ENCODE results near the gene CMC1.
A peak's percentile ranks its signal among the peaks of the same experiment; 100 is the strongest.

Gene CMC1

DNA sequence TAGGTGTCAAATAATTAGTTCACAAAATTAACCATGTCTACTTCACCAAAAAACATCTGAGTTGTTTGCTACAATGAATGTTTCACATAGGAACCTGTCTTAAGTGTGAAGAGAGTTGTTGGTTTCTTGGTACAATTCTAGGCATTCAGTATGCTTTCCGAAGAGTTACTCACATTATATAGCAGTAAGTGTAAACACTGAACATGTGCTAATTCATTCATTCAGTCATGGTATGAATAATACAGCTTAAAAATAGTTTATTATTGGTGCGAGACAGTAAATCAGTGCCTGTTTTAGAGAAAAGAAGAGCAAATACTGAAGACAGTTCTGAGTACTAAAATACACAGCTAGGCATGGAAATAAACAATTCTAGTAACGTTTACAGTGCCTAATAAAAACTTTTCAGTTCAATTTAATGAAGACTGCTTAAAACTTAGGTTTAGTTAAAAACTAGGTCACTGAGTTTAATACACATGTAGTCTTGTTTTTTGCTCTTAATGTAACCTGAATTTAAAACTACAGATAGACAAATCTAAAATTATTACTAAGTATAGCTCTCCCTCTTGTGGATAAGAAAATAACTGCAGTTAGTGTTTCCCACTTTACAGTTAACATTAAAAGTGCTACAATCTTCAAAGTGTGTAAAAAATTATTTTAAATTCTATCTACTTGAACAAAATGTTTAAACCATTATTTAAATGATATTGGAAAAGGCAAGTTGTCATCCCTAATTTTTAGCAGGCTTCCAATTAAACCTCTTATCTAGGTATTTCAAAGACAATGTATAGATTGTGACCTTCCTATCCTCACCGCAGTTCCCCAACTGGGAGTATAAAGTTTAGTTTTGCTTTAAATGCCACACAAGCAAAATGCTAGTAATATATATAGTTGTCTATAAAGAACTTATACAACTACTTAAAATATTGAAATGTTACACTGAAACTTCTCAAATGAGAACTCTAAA is 87.1 kb downstream of the CMC1 start:
- DNase-seq (ENCODE audit: low read depth): no peak
- peak; percentile 37 for TF ChIP-seq CTCF (IDR thresholded peaks at IDR 0.05; ENCODE audit: control insufficient read depth, insufficient read depth, low read depth, low read length, missing control alignments)
- H3K4me3 ChIP-seq (ENCODE audit: control insufficient read depth, low read depth, low read length): no peak overlapping the region

DNA sequence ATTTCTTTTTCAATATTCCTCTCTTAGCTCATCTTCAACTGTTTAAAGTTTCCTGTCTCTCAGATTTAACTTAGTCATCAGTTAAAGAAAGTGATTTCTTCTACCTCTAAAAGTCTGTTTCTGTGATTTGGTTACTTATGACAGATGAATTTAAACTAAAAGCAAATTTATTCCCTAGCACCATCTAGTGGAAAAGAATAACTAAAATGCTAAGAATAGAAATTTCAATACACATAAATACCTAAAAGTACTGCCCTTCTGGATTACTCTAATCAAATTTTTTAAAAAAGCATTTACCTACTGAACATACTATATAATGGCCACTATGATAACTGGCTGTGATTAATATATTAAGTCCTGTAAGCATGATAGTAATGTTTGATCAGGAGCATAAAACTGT is 93.1 kb downstream of the CMC1 start:
- no peak overlapping the region for H3K4me3 ChIP-seq (ENCODE audit: control insufficient read depth, low read depth, low read length)
- DNase-seq (ENCODE audit: low read depth): no peak
- TF ChIP-seq CTCF (IDR thresholded peaks at IDR 0.05; ENCODE audit: control insufficient read depth, insufficient read depth, low read depth, low read length, missing control alignments): no peak

GRCh38 chr3:28335246-28335645 is 93.8 kb downstream of the CMC1 start:
- no peak overlapping the region for H3K4me3 ChIP-seq (ENCODE audit: control insufficient read depth, low read depth, low read length)
- TF ChIP-seq CTCF (IDR thresholded peaks at IDR 0.05; ENCODE audit: control insufficient read depth, insufficient read depth, low read depth, low read length, missing control alignments): no peak
- no peak for DNase-seq (ENCODE audit: low read depth)

- no peak for TF ChIP-seq CTCF (IDR thresholded peaks at IDR 0.05; ENCODE audit: control insufficient read depth, insufficient read depth, low read depth, low read length, missing control alignments)
- no peak for DNase-seq (ENCODE audit: low read depth)
- H3K4me3 ChIP-seq (ENCODE audit: control insufficient read depth, low read depth, low read length): no peak overlapping the region
These were observed 95.8 kb downstream of the CMC1 start for GRCh38 chr3:28337230-28337629.

DNA sequence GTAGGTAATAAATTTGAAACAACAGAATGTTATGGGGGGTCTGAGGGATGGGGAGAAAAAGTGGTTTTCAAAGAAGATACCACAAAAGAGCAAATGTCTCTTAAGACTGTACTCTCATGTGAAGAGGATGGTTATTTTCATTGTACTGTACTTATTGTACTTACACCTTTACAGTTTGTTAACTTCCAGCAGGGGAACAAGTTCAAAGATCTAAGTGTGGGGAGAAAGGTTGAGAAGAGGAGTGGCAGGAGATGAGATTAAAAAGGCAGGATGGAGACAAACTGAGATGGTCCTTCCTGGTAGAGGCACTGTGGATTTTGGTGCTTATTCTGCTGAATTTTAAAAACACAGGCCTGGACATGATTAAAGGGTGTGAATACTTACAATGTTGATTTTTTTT is 101.7 kb downstream of the CMC1 start:
- TF ChIP-seq CTCF (IDR thresholded peaks at IDR 0.05; ENCODE audit: control insufficient read depth, insufficient read depth, low read depth, low read length, missing control alignments): no peak
- DNase-seq (ENCODE audit: low read depth): no peak
- no peak overlapping the region for H3K4me3 ChIP-seq (ENCODE audit: control insufficient read depth, low read depth, low read length)

GRCh38 chr3:28345690-28346089 is 104.3 kb downstream of the CMC1 start:
- DNase-seq (ENCODE audit: low read depth): no peak
- H3K4me3 ChIP-seq (ENCODE audit: control insufficient read depth, low read depth, low read length): no peak overlapping the region
- TF ChIP-seq CTCF (IDR thresholded peaks at IDR 0.05; ENCODE audit: control insufficient read depth, insufficient read depth, low read depth, low read length, missing control alignments): no peak
